PC-3 (cell line): ENCODE results near the gene MAP10. TPM values are rescaled to one million over a fixed set of nuclear protein-coding genes. Genes with fewer than 3 reads are reported as not detected.

Experiments
- ATAC-seq: fragments of 200-7000 bp; cut with Tn5 transposase; 2 replicates; pipeline ENCODE4 v1.9.1; 2020; ENCODE audit warnings: mild to moderate bottlenecking, moderate library complexity
- BruUV-seq: library from RNA; stranded (reverse); fragments of 400-500 nt; replicated peaks from 2 replicates; lab custom pipeline; 2021; lab: Mats Ljungman, UMichigan
- CTCF ChIA-PET: fragments of 300-600 bp; sonication (Branson Sonifier 250); formaldehyde crosslinking; loops from one replicate; lab custom pipeline; 2022; ENCODE audit warnings: antibody characterized with exemption; lab: Charles Lee
- POLR2A ChIA-PET: fragments of 300-600 bp; sonication (Branson Sonifier 250); formaldehyde crosslinking; loops from one replicate; lab custom pipeline; 2022; ENCODE audit warnings: antibody characterized with exemption; ENCODE audit not compliant: unreplicated experiment; lab: Charles Lee
- DNase-seq: peaks from one replicate; pipeline ENCODE4 v3.0.0-alpha.2; 2015
- H2AFZ ChIP-seq: fragments of 300-600 bp; sonication (generic); 2 replicates; pipeline ENCODE4 v1.6.0; 2016; ENCODE audit warnings: antibody characterized with exemption, low read length
- H3F3A ChIP-seq: fragments of 300-600 bp; sonication (generic); one replicate; pipeline ENCODE4 v1.6.0; 2017; ENCODE audit warnings: antibody characterized with exemption, low read length, control low read depth, mild to moderate bottlenecking; ENCODE audit not compliant: unreplicated experiment
- H3K27ac ChIP-seq: fragments of 300-600 bp; sonication (generic); 2 replicates; pipeline ENCODE4 v1.5.1; 2016; ENCODE audit warnings: mild to moderate bottlenecking, low read length
- H3K27me3 ChIP-seq: fragments of 300-600 bp; sonication (generic); 2 replicates; pipeline ENCODE4 v1.6.1; 2016; ENCODE audit warnings: low read length, mixed read lengths
- H3K36me3 ChIP-seq: fragments of 300-600 bp; sonication (generic); 2 replicates; pipeline ENCODE4 v1.6.1; 2016; ENCODE audit warnings: low read depth, mixed run types, low read length, mixed read lengths
- H3K4me1 ChIP-seq: fragments of 300-600 bp; sonication (generic); 2 replicates; pipeline ENCODE4 v1.5.1; 2016; ENCODE audit warnings: low read length; ENCODE audit not compliant: insufficient read depth
- H3K4me2 ChIP-seq: fragments of 300-600 bp; sonication (generic); 2 replicates; pipeline ENCODE4 v1.6.0; 2016; ENCODE audit warnings: low read length
- H3K4me3 ChIP-seq: fragments of 300-600 bp; sonication (generic); 2 replicates; pipeline ENCODE4 v1.5.1; 2016; ENCODE audit warnings: mild to moderate bottlenecking, low read length, mixed read lengths
- H3K79me2 ChIP-seq: fragments of 300-600 bp; sonication (generic); 2 replicates; pipeline ENCODE4 v1.6.1; 2017; ENCODE audit warnings: low read length, mixed read lengths
- H3K9ac ChIP-seq: fragments of 300-600 bp; sonication (generic); 2 replicates; pipeline ENCODE4 v1.6.0; 2016; ENCODE audit warnings: mild to moderate bottlenecking, low read length
- H3K9me2 ChIP-seq: fragments of 300-600 bp; sonication (generic); replicated peaks from 2 replicates; pipeline ENCODE4 v1.6.1; 2016; ENCODE audit warnings: mixed run types, low read length, mixed read lengths
- H3K9me3 ChIP-seq: fragments of 300-600 bp; sonication (generic); 2 replicates; pipeline ENCODE4 v1.6.1; 2016; ENCODE audit warnings: low read length, mixed read lengths
- H4K20me1 ChIP-seq: fragments of 300-600 bp; sonication (generic); 2 replicates; pipeline ENCODE4 v1.6.1; 2016; ENCODE audit warnings: low read length, mixed read lengths
- EZH2 ChIP-seq: fragments of 300-600 bp; sonication (generic); IDR thresholded peaks from one replicate; pipeline ENCODE4 v1.6.1; 2017; ENCODE audit warnings: antibody characterized with exemption, mild to moderate bottlenecking, low read length; ENCODE audit not compliant: unreplicated experiment
- EZH2phosphoT487 ChIP-seq: fragments of 300-600 bp; sonication (generic); IDR thresholded peaks from 2 replicates; pipeline ENCODE4 v1.6.1; 2018; ENCODE audit warnings: mild to moderate bottlenecking, antibody characterized with exemption, low read length, borderline replicate concordance
- intact Hi-C: fragments of 100-400 bp; cut with micrococcal nuclease; formaldehyde crosslinking; loops from 2 replicates; pipeline ENCODE4 v1.9.0; 2023
- total RNA-seq: library from RNA; depleted of rRNA; stranded (reverse); fragments of >200 nt; gene quantifications from 2 replicates; pipeline ENCODE4 v1.2.3, GENCODE V29; 2014
- TF ChIP-seq, protein P1 (sequence below): fragments of 300-600 bp; sonication (generic); conservative IDR thresholded peaks from 2 replicates; pipeline ENCODE4 v1.5.1; 2017; ENCODE audit warnings: antibody characterized with exemption, low read depth, mild to moderate bottlenecking, low read length

MAP10 gene
- total RNA-seq, 1 experiment from 2014 or later: not detected

DNA sequence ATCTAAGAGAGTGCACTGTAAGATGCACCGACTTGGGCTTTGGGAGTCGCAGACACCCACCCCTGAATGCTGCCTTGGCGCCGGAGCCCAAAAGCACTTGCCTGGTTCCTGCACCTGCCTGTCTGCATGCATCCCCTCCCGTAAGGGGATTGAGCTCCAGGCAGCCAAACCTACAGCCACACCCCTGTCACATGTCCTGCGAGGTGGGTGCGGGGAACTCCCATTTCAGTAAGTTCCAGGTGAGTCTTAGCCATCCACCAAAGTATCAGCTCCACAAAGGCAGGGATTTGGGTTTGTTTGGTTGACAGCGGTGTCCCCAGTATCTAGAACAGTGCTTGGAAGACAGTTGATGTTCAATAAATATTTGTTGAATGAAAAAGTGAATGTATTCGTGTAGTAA is 31.5 kb upstream of the MAP10 start:
- no peaks in the 10 kb centered on the region for H4K20me1 ChIP-seq
- DNase-seq: no peak
- no peaks in the 10 kb centered on the region for H3F3A ChIP-seq
- no TSS peak for BruUV-seq
- ChIA-PET POLR2A (no interaction called here), CTCF (no interaction called here)
- intact Hi-C loops: no loop called here
- no peaks in the 10 kb centered on the region for H3K9me2 ChIP-seq
- H3K9ac ChIP-seq: no peak overlapping the region
- ATAC-seq: no peak
- H2AFZ ChIP-seq: no peak overlapping the region
- H3K27ac ChIP-seq: no peak overlapping the region
- H3K9me3 ChIP-seq: no peaks in the 10 kb centered on the region
- H3K79me2 ChIP-seq: no peaks in the 10 kb centered on the region
- TF ChIP-seq EZH2phosphoT487: no peak
- H3K27me3 ChIP-seq: no peaks in the 10 kb centered on the region
- H3K4me3 ChIP-seq: no peak overlapping the region
- no peaks in the 10 kb centered on the region for H3K4me1 ChIP-seq
- H3K36me3 ChIP-seq: no peaks in the 10 kb centered on the region
- H3K4me2 ChIP-seq: no peak overlapping the region

DNA sequence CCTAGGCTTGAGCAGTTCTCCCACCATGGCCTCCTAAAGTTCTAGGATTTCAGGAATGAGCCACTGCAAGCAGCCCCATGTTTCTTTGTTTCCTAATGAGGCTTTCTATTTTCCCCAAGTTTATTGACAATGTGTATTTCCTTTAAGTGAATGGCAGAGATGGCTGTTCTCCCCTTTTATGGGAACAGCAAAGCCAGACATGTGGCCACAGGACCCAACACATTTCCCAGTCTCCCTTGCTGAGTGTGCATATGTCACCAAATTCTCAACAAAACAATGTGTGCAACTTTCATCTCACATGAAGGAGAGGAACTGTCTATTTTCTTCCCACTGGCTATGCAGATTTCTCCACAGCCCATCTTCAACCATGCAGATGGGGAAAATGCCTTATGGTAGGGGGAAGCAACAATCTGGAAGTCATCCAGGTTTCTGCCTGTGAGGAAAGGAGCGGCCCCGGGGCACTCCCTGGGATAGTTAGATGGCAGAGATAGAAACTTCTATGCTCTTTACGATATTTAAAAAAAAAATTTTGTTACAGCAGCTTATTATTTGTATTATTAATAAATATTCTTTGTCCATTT is 28.6 kb upstream of the MAP10 start:
- Histone ChIP-seq H3K27me3 (no peaks in the 10 kb centered on the region), H3F3A (no peaks in the 10 kb centered on the region), H3K4me2 (no peak overlapping the region), H3K4me1 (no peaks in the 10 kb centered on the region), H3K9ac (no peak overlapping the region), H4K20me1 (no peaks in the 10 kb centered on the region), H3K36me3 (no peaks in the 10 kb centered on the region), H3K9me2 (no peaks in the 10 kb centered on the region), H3K4me3 (no peak overlapping the region), H3K9me3 (no peaks in the 10 kb centered on the region), H3K27ac (no peak overlapping the region), H3K79me2 (no peaks in the 10 kb centered on the region), H2AFZ (no peak overlapping the region)
- TF ChIP-seq EZH2phosphoT487: no peak
- TF ChIP-seq, protein P1, sequence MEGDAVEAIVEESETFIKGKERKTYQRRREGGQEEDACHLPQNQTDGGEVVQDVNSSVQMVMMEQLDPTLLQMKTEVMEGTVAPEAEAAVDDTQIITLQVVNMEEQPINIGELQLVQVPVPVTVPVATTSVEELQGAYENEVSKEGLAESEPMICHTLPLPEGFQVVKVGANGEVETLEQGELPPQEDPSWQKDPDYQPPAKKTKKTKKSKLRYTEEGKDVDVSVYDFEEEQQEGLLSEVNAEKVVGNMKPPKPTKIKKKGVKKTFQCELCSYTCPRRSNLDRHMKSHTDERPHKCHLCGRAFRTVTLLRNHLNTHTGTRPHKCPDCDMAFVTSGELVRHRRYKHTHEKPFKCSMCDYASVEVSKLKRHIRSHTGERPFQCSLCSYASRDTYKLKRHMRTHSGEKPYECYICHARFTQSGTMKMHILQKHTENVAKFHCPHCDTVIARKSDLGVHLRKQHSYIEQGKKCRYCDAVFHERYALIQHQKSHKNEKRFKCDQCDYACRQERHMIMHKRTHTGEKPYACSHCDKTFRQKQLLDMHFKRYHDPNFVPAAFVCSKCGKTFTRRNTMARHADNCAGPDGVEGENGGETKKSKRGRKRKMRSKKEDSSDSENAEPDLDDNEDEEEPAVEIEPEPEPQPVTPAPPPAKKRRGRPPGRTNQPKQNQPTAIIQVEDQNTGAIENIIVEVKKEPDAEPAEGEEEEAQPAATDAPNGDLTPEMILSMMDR: no peak
- TF ChIP-seq EZH2: no peak
- POLR2A ChIA-PET: no interaction called here
- DNase-seq (no peak), ATAC-seq (no peak)
- no TSS peak for BruUV-seq
- intact Hi-C loops: no loop called here
- CTCF ChIA-PET: no interaction called here

DNA sequence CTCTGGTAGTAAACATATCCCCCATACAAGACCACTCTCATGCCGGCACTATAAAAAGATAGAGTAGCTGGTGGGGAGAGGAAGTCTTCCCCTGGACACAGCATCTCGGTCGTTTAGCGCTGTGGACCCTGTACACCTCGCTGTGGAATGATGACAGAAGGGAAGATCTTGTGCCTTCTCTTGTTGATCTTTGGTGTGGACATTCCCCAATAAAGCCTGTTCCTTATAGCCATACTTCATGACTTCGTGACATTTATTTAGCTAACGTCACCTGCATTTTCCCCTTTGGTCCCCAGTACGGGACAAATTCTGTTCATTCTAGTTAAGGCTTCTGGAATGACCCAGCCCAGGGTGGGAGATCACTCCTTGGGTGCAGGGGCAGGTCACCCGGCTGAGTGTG is 24.9 kb upstream of the MAP10 start:
- no peaks in the 10 kb centered on the region for H3K36me3 ChIP-seq
- ChIA-PET CTCF (no interaction called here), POLR2A (no interaction called here)
- ATAC-seq (no peak), DNase-seq (no peak)
- no peaks in the 10 kb centered on the region for H3K27me3 ChIP-seq
- H3K9ac ChIP-seq: no peak overlapping the region
- no TSS peak for BruUV-seq
- no peaks in the 10 kb centered on the region for H3K9me2 ChIP-seq
- intact Hi-C loops: no loop called here
- no peak overlapping the region for H2AFZ ChIP-seq
- no peak overlapping the region for H3K27ac ChIP-seq
- H3F3A ChIP-seq: no peaks in the 10 kb centered on the region
- no peak overlapping the region for H3K4me3 ChIP-seq
- H3K4me2 ChIP-seq: no peak overlapping the region
- no peaks in the 10 kb centered on the region for H3K4me1 ChIP-seq
- no peaks in the 10 kb centered on the region for H4K20me1 ChIP-seq
- H3K79me2 ChIP-seq: no peaks in the 10 kb centered on the region
- TF ChIP-seq EZH2phosphoT487 (no peak), EZH2 (no peak)
- TF ChIP-seq, protein P1: no peak
- H3K9me3 ChIP-seq: no peaks in the 10 kb centered on the region
